NCI-H2081 (cell line): Measurements from ENCODE around the gene CCDC167.

Experiments used
- DNase-seq, 2 experiments: peaks; one replicate each; lab custom pipeline; 2025; lab: John Stamatoyannopoulos, UW

Gene CCDC167

GRCh38 chr6:37530297-37530696 is 30.6 kb upstream of the CCDC167 start:
- DNase-seq = no peak

GRCh38 chr6:37528541-37528940 is 28.8 kb upstream of the CCDC167 start:
- DNase-seq = no peak

- no peak for DNase-seq
Observed at GRCh38 chr6:37525460-37526357, 26.0 kb upstream of the CCDC167 start.

GRCh38 chr6:37524970-37525318 is 25.3 kb upstream of the CCDC167 start:
- no peak for DNase-seq

GRCh38 chr6:37524025-37524969 is 24.6 kb upstream of the CCDC167 start:
- DNase-seq = no peak

- DNase-seq = no peak
Observed at GRCh38 chr6:37523412-37523811, 23.7 kb upstream of the CCDC167 start.

GRCh38 chr6:37522836-37523235 is 23.1 kb upstream of the CCDC167 start:
- no peak for DNase-seq

GRCh38 chr6:37521674-37522073 is 22.0 kb upstream of the CCDC167 start:
- DNase-seq = no peak

- no peak for DNase-seq
Observed at GRCh38 chr6:37520926-37521325, 21.2 kb upstream of the CCDC167 start.

GRCh38 chr6:37519461-37519860 is 19.8 kb upstream of the CCDC167 start:
- no peak for DNase-seq

- DNase-seq = no peak
Observed at GRCh38 chr6:37518116-37518515, 18.4 kb upstream of the CCDC167 start.

- DNase-seq = no peak
Observed at GRCh38 chr6:37517411-37517812, 17.7 kb upstream of the CCDC167 start.

GRCh38 chr6:37516920-37517405 is 17.3 kb upstream of the CCDC167 start:
- DNase-seq = no peak

- peak; percentile 73 to 87 for DNase-seq
Observed at GRCh38 chr6:37516076-37516919, 16.6 kb upstream of the CCDC167 start.

- peak in 1 of 2 experiments; percentile 55 for DNase-seq
Observed at GRCh38 chr6:37515712-37516075, 16.0 kb upstream of the CCDC167 start.

GRCh38 chr6:37514837-37515236 is 15.1 kb upstream of the CCDC167 start:
- DNase-seq = peak in 1 of 2 experiments; percentile 24

- no peak for DNase-seq
Observed at GRCh38 chr6:37514321-37514771, 14.7 kb upstream of the CCDC167 start.

- DNase-seq = no peak
Observed at GRCh38 chr6:37513576-37513975, 13.9 kb upstream of the CCDC167 start.

GRCh38 chr6:37513155-37513554 is 13.5 kb upstream of the CCDC167 start:
- DNase-seq = no peak

- DNase-seq = no peak
Observed at GRCh38 chr6:37512400-37513011, 12.8 kb upstream of the CCDC167 start.

- no peak for DNase-seq
Observed at GRCh38 chr6:37511910-37512399, 12.3 kb upstream of the CCDC167 start.
